HEK293 (cell line): ENCODE measurements around the gene CENPB.

Source experiments
- ZNF274 ChIP-seq, 2 experiments: fragments of 200-500 bp in 1 of 2; fragments of 450-650 bp in 1 of 2; sonication (Bioruptor generic) in 1 of 2; formaldehyde crosslinking in 1 of 2; IDR thresholded peaks; 2 replicates each; pipeline versions ENCODE4 v1.5.1 to v1.6.1; 2014 to 2016; ENCODE audit warnings: borderline replicate concordance in 1 of 2, inconsistent platforms in 1 of 2, low read length in 1 of 2, missing biosample characterization in 1 of 2, missing genetic modification characterization in 1 of 2
- TF ChIP-seq, protein P1 (sequence below): fragments of 450-650 bp; formaldehyde crosslinking; IDR thresholded peaks from 2 replicates; pipeline ENCODE4 v1.5.1; 2016; ENCODE audit warnings: missing biosample characterization, missing genetic modification characterization

DNA sequence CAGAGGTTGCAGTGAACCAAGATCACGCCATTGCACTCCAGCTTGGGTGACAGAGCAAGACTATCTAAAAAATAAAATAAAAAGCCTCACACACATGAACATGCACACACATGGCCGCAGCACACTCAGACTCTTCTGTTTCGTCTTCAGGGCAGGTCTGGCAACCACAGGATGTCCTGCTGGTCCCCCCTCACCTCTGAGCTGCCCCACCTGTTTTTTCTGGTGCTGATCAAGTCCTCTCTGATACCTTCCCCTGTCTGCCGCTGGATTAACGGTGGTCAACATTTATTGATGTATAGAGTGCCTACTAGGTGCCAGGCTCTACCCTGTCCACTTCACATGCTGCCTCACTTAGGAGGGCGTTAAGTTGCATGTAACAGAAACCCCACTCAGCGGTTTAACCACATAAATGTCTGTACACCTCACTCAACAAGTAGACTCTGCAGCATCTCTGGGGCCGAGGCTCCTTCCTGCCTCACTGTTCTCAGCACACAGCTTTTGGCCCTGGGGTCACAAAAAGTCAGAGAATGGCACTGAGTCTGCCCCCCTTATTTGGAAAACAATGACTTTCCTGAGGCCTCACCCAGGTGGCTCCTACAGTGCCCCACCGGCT, 29.3 kb upstream of the CENPB start:
- TF ChIP-seq, protein P1, sequence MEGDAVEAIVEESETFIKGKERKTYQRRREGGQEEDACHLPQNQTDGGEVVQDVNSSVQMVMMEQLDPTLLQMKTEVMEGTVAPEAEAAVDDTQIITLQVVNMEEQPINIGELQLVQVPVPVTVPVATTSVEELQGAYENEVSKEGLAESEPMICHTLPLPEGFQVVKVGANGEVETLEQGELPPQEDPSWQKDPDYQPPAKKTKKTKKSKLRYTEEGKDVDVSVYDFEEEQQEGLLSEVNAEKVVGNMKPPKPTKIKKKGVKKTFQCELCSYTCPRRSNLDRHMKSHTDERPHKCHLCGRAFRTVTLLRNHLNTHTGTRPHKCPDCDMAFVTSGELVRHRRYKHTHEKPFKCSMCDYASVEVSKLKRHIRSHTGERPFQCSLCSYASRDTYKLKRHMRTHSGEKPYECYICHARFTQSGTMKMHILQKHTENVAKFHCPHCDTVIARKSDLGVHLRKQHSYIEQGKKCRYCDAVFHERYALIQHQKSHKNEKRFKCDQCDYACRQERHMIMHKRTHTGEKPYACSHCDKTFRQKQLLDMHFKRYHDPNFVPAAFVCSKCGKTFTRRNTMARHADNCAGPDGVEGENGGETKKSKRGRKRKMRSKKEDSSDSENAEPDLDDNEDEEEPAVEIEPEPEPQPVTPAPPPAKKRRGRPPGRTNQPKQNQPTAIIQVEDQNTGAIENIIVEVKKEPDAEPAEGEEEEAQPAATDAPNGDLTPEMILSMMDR (tag by site-specific recombination), result no peak
- no peak for TF ChIP-seq ZNF274 (IDR thresholded peaks at IDR 0.05; ENCODE audit: low read length)
- no peak for TF ChIP-seq ZNF274 (tag by site-specific recombination; IDR thresholded peaks at IDR 0.05; ENCODE audit: borderline replicate concordance)
